Measurements from ENCODE around the gene SLC25A13.

DNA sequence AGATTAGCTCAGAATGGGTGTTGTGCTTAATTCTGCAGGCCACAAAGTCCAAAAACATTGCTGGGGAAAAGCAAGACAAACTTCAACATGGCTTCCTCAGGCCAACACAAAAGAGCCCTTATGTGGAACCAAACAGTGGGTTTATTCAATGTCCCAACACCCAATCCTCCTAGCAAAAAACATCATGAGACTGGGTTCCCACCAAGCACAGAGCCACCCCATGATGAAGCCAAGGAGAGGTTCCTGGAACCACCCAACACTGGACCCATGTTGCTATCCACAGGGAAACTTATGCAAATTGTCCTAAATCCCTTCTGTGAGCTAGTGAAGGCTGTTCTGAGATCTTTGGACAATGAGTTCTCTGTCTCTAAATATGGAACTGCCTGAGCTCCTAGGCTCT is 24.0 kb downstream of the SLC25A13 start:
- no peak for TF ChIP-seq POLR2A (IDR thresholded peaks at IDR 0.05)
- TF ChIP-seq, protein P1, sequence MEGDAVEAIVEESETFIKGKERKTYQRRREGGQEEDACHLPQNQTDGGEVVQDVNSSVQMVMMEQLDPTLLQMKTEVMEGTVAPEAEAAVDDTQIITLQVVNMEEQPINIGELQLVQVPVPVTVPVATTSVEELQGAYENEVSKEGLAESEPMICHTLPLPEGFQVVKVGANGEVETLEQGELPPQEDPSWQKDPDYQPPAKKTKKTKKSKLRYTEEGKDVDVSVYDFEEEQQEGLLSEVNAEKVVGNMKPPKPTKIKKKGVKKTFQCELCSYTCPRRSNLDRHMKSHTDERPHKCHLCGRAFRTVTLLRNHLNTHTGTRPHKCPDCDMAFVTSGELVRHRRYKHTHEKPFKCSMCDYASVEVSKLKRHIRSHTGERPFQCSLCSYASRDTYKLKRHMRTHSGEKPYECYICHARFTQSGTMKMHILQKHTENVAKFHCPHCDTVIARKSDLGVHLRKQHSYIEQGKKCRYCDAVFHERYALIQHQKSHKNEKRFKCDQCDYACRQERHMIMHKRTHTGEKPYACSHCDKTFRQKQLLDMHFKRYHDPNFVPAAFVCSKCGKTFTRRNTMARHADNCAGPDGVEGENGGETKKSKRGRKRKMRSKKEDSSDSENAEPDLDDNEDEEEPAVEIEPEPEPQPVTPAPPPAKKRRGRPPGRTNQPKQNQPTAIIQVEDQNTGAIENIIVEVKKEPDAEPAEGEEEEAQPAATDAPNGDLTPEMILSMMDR (IDR thresholded peaks at IDR 0.05), result no peak
